SK-N-SH (cell line): Measurements from ENCODE around the gene C19orf81. TPM values are rescaled to one million over a fixed set of nuclear protein-coding genes. Genes with fewer than 3 reads are reported as not detected.
"Not testable (repeated sequence)": the region's sequence is repeated elsewhere in the genome, so short reads cannot be mapped to it uniquely, and the experiment has no call there.

Experiments used
- CTCF ChIA-PET: fragments of 300-600, 350-600 bp; formaldehyde crosslinking; extraction: SDS; loops from one replicate; lab custom pipeline; 2021; lab: Yijun Ruan, JAX
- POLR2A ChIA-PET: fragments of 350-600 bp; sonication (Branson Sonifier 250); formaldehyde crosslinking; extraction: SDS; loops from one replicate; lab custom pipeline; 2020; ENCODE audit warnings: antibody characterized with exemption, inconsistent platforms; lab: Yijun Ruan, JAX
- DNase-seq: peaks from one replicate; pipeline ENCODE4 v3.0.0; 2012
- H2AFZ ChIP-seq: fragments of 200-600 bp; sonication (generic); 2 replicates; pipeline ENCODE4 v1.8.1; 2016; ENCODE audit warnings: antibody characterized with exemption, mild to moderate bottlenecking, low read depth
- H3F3A ChIP-seq: fragments of 200-600 bp; sonication (generic); replicated peaks from 2 replicates; pipeline ENCODE3; 2016; ENCODE audit warnings: antibody characterized with exemption, mild to moderate bottlenecking; ENCODE audit not compliant: insufficient read depth
- H3K27ac ChIP-seq, 2 experiments: fragments of 200-500 bp in 1 of 2; fragments of 200-600 bp in 1 of 2; sonication (Bioruptor generic) in 1 of 2; sonication (generic), shearing (Covaris generic) in 1 of 2; 2 replicates each; pipeline versions ENCODE4 v1.5.1 to v1.6.1; 2014 to 2016; ENCODE audit warnings: low read depth in 2 of 2, inconsistent platforms in 1 of 2, low read length in 1 of 2, mild to moderate bottlenecking in 1 of 2, mixed read lengths in 1 of 2
- H3K27me3 ChIP-seq: fragments of 200-600 bp; sonication (generic), shearing (Covaris generic); 2 replicates; pipeline ENCODE4 v1.6.1; 2016; ENCODE audit warnings: mixed run types; ENCODE audit not compliant: insufficient read depth
- H3K36me3 ChIP-seq, 2 experiments: fragments of 200-500 bp in 1 of 2; fragments of 200-600 bp in 1 of 2; sonication (Bioruptor generic) in 1 of 2; sonication (generic) in 1 of 2; replicated peaks in 1 of 2; 2 replicates each; pipeline versions ENCODE3 to v1.5.1; 2014 to 2016; ENCODE audit warnings: low read length in 1 of 2, mild to moderate bottlenecking in 1 of 2; ENCODE audit not compliant: insufficient read depth in 2 of 2, control insufficient read depth in 1 of 2
- H3K4me1 ChIP-seq, 2 experiments: fragments of 200-500 bp in 1 of 2; fragments of 200-600 bp in 1 of 2; sonication (Bioruptor generic) in 1 of 2; sonication (generic), shearing (Covaris generic) in 1 of 2; 2 replicates each; pipeline versions ENCODE4 v1.5.1 to v1.6.1; 2014 to 2016; ENCODE audit warnings: low read depth in 1 of 2, low read length in 1 of 2, mixed run types in 1 of 2; ENCODE audit not compliant: insufficient read depth in 2 of 2, control insufficient read depth in 1 of 2
- H3K4me2 ChIP-seq: fragments of 200-600 bp; sonication (generic), shearing (Covaris generic); 2 replicates; pipeline ENCODE4 v1.6.1; 2017; ENCODE audit warnings: mixed run types
- H3K4me3 ChIP-seq, 2 experiments: fragments of 200-500 bp in 1 of 2; fragments of 200-600 bp in 1 of 2; sonication (Bioruptor generic) in 1 of 2; sonication (generic), shearing (Covaris generic) in 1 of 2; 2 replicates each; pipeline versions ENCODE4 v1.5.1 to v1.8.1; 2014 to 2016; ENCODE audit warnings: low read depth in 2 of 2, inconsistent platforms in 1 of 2, low read length in 1 of 2, mild to moderate bottlenecking in 1 of 2, mixed read lengths in 1 of 2, moderate library complexity in 1 of 2
- H3K79me2 ChIP-seq: fragments of 200-600 bp; sonication (generic); 2 replicates; pipeline ENCODE4 v1.8.1; 2017; ENCODE audit warnings: mild to moderate bottlenecking; ENCODE audit not compliant: insufficient read depth
- H3K9ac ChIP-seq: fragments of 200-600 bp; sonication (generic); 2 replicates; pipeline ENCODE4 v1.6.1; 2017; ENCODE audit warnings: mixed run types
- H3K9me2 ChIP-seq: fragments of 200-600 bp; sonication (generic); 2 replicates; pipeline ENCODE4 v1.6.1; 2017; ENCODE audit warnings: mixed run types
- H3K9me3 ChIP-seq: fragments of 200-600 bp; sonication (generic); 2 replicates; pipeline ENCODE4 v1.6.1; 2017; ENCODE audit warnings: mixed run types, mild to moderate bottlenecking, moderate library complexity
- H4K20me1 ChIP-seq: fragments of 200-600 bp; sonication (generic); 2 replicates; pipeline ENCODE4 v1.6.1; 2017; ENCODE audit warnings: mild to moderate bottlenecking, mixed run types; ENCODE audit not compliant: insufficient read depth
- CHD2 ChIP-seq: fragments of 150-350 bp; IDR thresholded peaks from 2 replicates; pipeline ENCODE4 v1.6.1; 2018; ENCODE audit warnings: low read length; ENCODE audit not compliant: partially characterized antibody
- RFX5 ChIP-seq: IDR thresholded peaks from 2 replicates; pipeline ENCODE4 v1.6.1; 2012; ENCODE audit warnings: mild to moderate bottlenecking, improper control_type of control experiment, low read length
- WGBS: methylation state at CpG from one replicate; pipeline ENCODE4 v1.1.6; 2017; ENCODE audit warnings: low lambda C conversion rate; 5-methylcytosine and 5-hydroxymethylcytosine counted together
- polyA plus RNA-seq, 3 experiments: library from polyadenylated mRNA; depleted of rRNA; stranded (reverse); fragments of >200 nt; gene quantifications; 2 replicates each; pipeline ENCODE4 v1.2.3, GENCODE V29; 2012
- TF ChIP-seq, protein P1 (sequence below): fragments of 200-600 bp; sonication (generic); IDR thresholded peaks from 2 replicates; pipeline ENCODE4 v1.6.1; 2017; ENCODE audit warnings: antibody characterized with exemption, mild to moderate bottlenecking, moderate library complexity
- TF ChIP-seq, protein P2 (sequence below): IDR thresholded peaks from 2 replicates; pipeline ENCODE4 v1.4.0; 2012; ENCODE audit warnings: low read depth, borderline replicate concordance

The C19orf81 gene
- polyA plus RNA-seq, 1 of the 3 experiments (the other 2 are of a cell fraction), result 5.7 TPM

GRCh38 chr19:50604264-50605073 is 44.8 kb upstream of the C19orf81 start:
- H3K36me3 ChIP-seq, H3K9ac ChIP-seq, POLR2A ChIA-PET, H3K4me2 ChIP-seq, H3K79me2 ChIP-seq, H3K27ac ChIP-seq, DNase-seq, H3K9me3 ChIP-seq, H3F3A ChIP-seq, H2AFZ ChIP-seq, H4K20me1 ChIP-seq, H3K9me2 ChIP-seq, H3K4me1 ChIP-seq, H3K4me3 ChIP-seq, CTCF ChIA-PET: not testable (repeated sequence)
- WGBS, result 96% methylated on average over 23 of the region's 56 CpGs
- TF ChIP-seq, protein P1, sequence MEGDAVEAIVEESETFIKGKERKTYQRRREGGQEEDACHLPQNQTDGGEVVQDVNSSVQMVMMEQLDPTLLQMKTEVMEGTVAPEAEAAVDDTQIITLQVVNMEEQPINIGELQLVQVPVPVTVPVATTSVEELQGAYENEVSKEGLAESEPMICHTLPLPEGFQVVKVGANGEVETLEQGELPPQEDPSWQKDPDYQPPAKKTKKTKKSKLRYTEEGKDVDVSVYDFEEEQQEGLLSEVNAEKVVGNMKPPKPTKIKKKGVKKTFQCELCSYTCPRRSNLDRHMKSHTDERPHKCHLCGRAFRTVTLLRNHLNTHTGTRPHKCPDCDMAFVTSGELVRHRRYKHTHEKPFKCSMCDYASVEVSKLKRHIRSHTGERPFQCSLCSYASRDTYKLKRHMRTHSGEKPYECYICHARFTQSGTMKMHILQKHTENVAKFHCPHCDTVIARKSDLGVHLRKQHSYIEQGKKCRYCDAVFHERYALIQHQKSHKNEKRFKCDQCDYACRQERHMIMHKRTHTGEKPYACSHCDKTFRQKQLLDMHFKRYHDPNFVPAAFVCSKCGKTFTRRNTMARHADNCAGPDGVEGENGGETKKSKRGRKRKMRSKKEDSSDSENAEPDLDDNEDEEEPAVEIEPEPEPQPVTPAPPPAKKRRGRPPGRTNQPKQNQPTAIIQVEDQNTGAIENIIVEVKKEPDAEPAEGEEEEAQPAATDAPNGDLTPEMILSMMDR, result peak; percentile 25
- peaks cover 14% of the 10 kb centered on the region; the same call in 1 of the 2 replicates for H3K27me3 ChIP-seq

- H3K4me3 ChIP-seq, result peak overlapping the region in 1 of 2 experiments; percentile 30; a peak in 1 of 4 replicates
- peak overlapping the region; percentile 65; the same call in 1 of the 2 replicates for H2AFZ ChIP-seq
- 47% methylated on average over 26 of the region's 58 CpGs for WGBS
- not testable (repeated sequence) for H3K36me3 ChIP-seq, H3K9me3 ChIP-seq, H3K9ac ChIP-seq, H3K4me1 ChIP-seq, H4K20me1 ChIP-seq, H3K79me2 ChIP-seq, H3F3A ChIP-seq, H3K9me2 ChIP-seq, H3K27ac ChIP-seq, H3K4me2 ChIP-seq
- ChIA-PET POLR2A (interaction anchor here (0.5 kb wide), 1 partner anchor 177 kb away, joined by 3 read pairs; no protein-coding TSS in a partner anchor), CTCF (interaction anchor here (0.9 to 3.2 kb wide), 5 partner anchors 63 to 178 kb away, joined by 4 to 14 read pairs (median 6); no protein-coding TSS in a partner anchor)
- peaks cover 11% of the 10 kb centered on the region; the same call in 1 of the 2 replicates for H3K27me3 ChIP-seq
- DNase-seq, result peak; percentile 67
- TF ChIP-seq CHD2, result peak; percentile 76
- TF ChIP-seq, protein P2, sequence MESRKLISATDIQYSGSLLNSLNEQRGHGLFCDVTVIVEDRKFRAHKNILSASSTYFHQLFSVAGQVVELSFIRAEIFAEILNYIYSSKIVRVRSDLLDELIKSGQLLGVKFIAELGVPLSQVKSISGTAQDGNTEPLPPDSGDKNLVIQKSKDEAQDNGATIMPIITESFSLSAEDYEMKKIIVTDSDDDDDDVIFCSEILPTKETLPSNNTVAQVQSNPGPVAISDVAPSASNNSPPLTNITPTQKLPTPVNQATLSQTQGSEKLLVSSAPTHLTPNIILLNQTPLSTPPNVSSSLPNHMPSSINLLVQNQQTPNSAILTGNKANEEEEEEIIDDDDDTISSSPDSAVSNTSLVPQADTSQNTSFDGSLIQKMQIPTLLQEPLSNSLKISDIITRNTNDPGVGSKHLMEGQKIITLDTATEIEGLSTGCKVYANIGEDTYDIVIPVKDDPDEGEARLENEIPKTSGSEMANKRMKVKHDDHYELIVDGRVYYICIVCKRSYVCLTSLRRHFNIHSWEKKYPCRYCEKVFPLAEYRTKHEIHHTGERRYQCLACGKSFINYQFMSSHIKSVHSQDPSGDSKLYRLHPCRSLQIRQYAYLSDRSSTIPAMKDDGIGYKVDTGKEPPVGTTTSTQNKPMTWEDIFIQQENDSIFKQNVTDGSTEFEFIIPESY, result peak; percentile 66; the same call in 1 of the 2 replicates
- TF ChIP-seq RFX5, result peak; percentile 96
- TF ChIP-seq, protein P1, result peak; percentile 48
Observed at GRCh38 chr19:50606059-50606836, 43.0 kb upstream of the C19orf81 start.
